GM12878 (cell line): ENCODE measurements around the gene SLC25A11. TPM values are rescaled to one million over a fixed set of nuclear protein-coding genes. Genes with fewer than 3 reads are reported as not detected.

Source experiments
- ATF7 ChIP-seq: fragments of 450-650 bp; IDR thresholded peaks from 2 replicates; pipeline ENCODE4 v1.6.1; 2016; ENCODE audit warnings: low read depth, mild to moderate bottlenecking
- BCL3 ChIP-seq: IDR thresholded peaks from 2 replicates; pipeline ENCODE4 v1.6.1; 2011; ENCODE audit warnings: borderline replicate concordance, low read depth, mild to moderate bottlenecking, moderate library complexity, low read length; ENCODE audit not compliant: insufficient read depth, poor library complexity, severe bottlenecking
- CBX5 ChIP-seq: sonication (generic); IDR thresholded peaks from 2 replicates; pipeline ENCODE4 v1.6.1; 2016; ENCODE audit warnings: low read depth, moderate library complexity, mild to moderate bottlenecking, inconsistent platforms
- CHD2 ChIP-seq: IDR thresholded peaks from 2 replicates; pipeline ENCODE4 v1.6.1; 2011; ENCODE audit warnings: low read depth, low read length, improper control_type of control experiment, borderline replicate concordance
- CREB1 ChIP-seq: IDR thresholded peaks from 2 replicates; pipeline ENCODE4 v1.6.1; 2012; ENCODE audit warnings: low read depth, mild to moderate bottlenecking, inconsistent platforms
- ELK1 ChIP-seq: IDR thresholded peaks from 2 replicates; pipeline ENCODE4 v1.6.1; 2012; ENCODE audit warnings: low read depth, low read length, improper control_type of control experiment
- ETV6 ChIP-seq, 2 experiments: fragments of 450-650 bp in 1 of 2; IDR thresholded peaks in 1 of 2; conservative IDR thresholded peaks in 1 of 2; 2 replicates each; pipeline ENCODE4 v1.6.1; 2014; ENCODE audit warnings: antibody characterized with exemption in 1 of 2, borderline replicate concordance in 1 of 2, low read depth in 1 of 2, mild to moderate bottlenecking in 1 of 2, moderate library complexity in 1 of 2
- HDAC6 ChIP-seq: fragments of 200-600 bp; sonication (generic); IDR thresholded peaks from one replicate; pipeline ENCODE4 v1.8.0; 2017; ENCODE audit warnings: antibody characterized with exemption; ENCODE audit not compliant: unreplicated experiment
- IRF5 ChIP-seq: fragments of 450-650 bp; IDR thresholded peaks from 2 replicates; pipeline ENCODE4 v1.6.1; 2017; ENCODE audit warnings: borderline replicate concordance
- JUNB ChIP-seq: IDR thresholded peaks from 2 replicates; pipeline ENCODE4 v1.6.1; 2016; ENCODE audit warnings: antibody characterized with exemption, mild to moderate bottlenecking
- MEF2A ChIP-seq: IDR thresholded peaks from 2 replicates; pipeline ENCODE4 v1.6.1; 2011; ENCODE audit warnings: low read depth, mild to moderate bottlenecking, low read length, moderate library complexity; ENCODE audit not compliant: insufficient read depth
- MYC ChIP-seq: IDR thresholded peaks from 2 replicates; pipeline ENCODE4 v1.6.1; 2011; ENCODE audit warnings: mild to moderate bottlenecking, low read length, moderate library complexity, inconsistent platforms; ENCODE audit not compliant: insufficient read depth, insufficient replicate concordance, insufficient read length, severe bottlenecking
- NBN ChIP-seq: fragments of 450-650 bp; IDR thresholded peaks from 2 replicates; pipeline ENCODE4 v1.6.1; 2016
- NR2C2 ChIP-seq: IDR thresholded peaks from 2 replicates; pipeline ENCODE4 v1.6.1; 2011; ENCODE audit warnings: borderline replicate concordance, low read depth; ENCODE audit not compliant: control insufficient read depth, insufficient read length
- PAX5 ChIP-seq: IDR thresholded peaks from 2 replicates; pipeline ENCODE4 v1.6.1; 2011; ENCODE audit warnings: low read depth, low read length, borderline replicate concordance
- PAX8 ChIP-seq: fragments of 450-650 bp; IDR thresholded peaks from 2 replicates; pipeline ENCODE4 v1.6.1; 2017; ENCODE audit warnings: mild to moderate bottlenecking, moderate library complexity
- POU2F2 ChIP-seq: IDR thresholded peaks from 3 replicates; pipeline ENCODE4 v1.6.1; 2011; ENCODE audit warnings: low read depth, mild to moderate bottlenecking, low read length, borderline replicate concordance
- SMAD5 ChIP-seq: IDR thresholded peaks from 2 replicates; pipeline ENCODE4 v1.6.1; 2016; ENCODE audit warnings: antibody characterized with exemption, low read depth
- SP1 ChIP-seq: IDR thresholded peaks from one replicate; pipeline ENCODE4 v1.6.1; 2011; ENCODE audit warnings: low read depth, low read length
- SREBF1 ChIP-seq: IDR thresholded peaks from 2 replicates; pipeline ENCODE4 v1.6.1; 2012; ENCODE audit warnings: mild to moderate bottlenecking, low read length
- TAF1 ChIP-seq: IDR thresholded peaks from 2 replicates; pipeline ENCODE4 v1.6.1; 2011; ENCODE audit warnings: mild to moderate bottlenecking, low read depth, low read length, borderline replicate concordance
- ZBTB40 ChIP-seq: fragments of 450-650 bp; IDR thresholded peaks from 2 replicates; pipeline ENCODE4 v1.6.1; 2016; ENCODE audit warnings: mild to moderate bottlenecking, moderate library complexity, borderline replicate concordance
- polyA plus RNA-seq, 11 experiments: library from polyadenylated mRNA; depleted of rRNA in 4 of 11; unstranded in 6 of 11; stranded (reverse) in 5 of 11; fragments of >200 nt; fragmentation: Nextera tagmentation in 4 of 11; fragmentation: Illumina TruSeq in 1 of 11; extraction: Ambion mirVana in 4 of 11; extraction: Trizol in 1 of 11; gene quantifications; 1 replicate in 1 of 11; 2 replicates in 10 of 11; pipeline versions ENCODE4 v1.2.1 to v1.2.3, GENCODE V29; 2011 to 2016; ENCODE audit warnings: inconsistent platforms in 2 of 11, missing spikeins in 2 of 11, low read depth in 1 of 11
- total RNA-seq, 4 experiments: library from RNA; depleted of rRNA in 3 of 4; stranded (reverse); fragments of >200 nt in 3 of 4; fragmentation: Illumina TruSeq in 1 of 4; extraction: Trizol in 1 of 4; gene quantifications; 2 replicates each; pipeline versions ENCODE4 v1.2.1 to v1.2.3, GENCODE V29; 2013 to 2021

SLC25A11 gene
- total and polyA plus RNA-seq, 10 of the 15 experiments (the other 5 are each of a cell fraction or from before 2014, with no cell fraction given): 5.8 to 142 (median 65.0) TPM

GRCh38 chr17:4947411-4948165 is 7.7 kb upstream of the SLC25A11 start (continued):
- peak; percentile 29; the same call in 1 of the 2 replicates for TF ChIP-seq ELK1
- TF ChIP-seq NBN: peak; percentile 39; the same call in 1 of the 2 replicates
- TF ChIP-seq POU2F2: peak; percentile 43; the same call in 1 of the 3 replicates
- no peak for TF ChIP-seq MYC
- peak; percentile 71; the same call in 1 of the 2 replicates for TF ChIP-seq ZBTB40
- TF ChIP-seq CHD2: 0 out of 2 replicates have a peak, but pooled peaks have one; percentile 11
- peak; percentile 21; the same call in 1 of the 2 replicates for TF ChIP-seq SMAD5
- TF ChIP-seq TAF1: peak; percentile 76
- TF ChIP-seq CREB1: no peak
- no peak for TF ChIP-seq PAX8
- no peak for TF ChIP-seq SREBF1
- no peak for TF ChIP-seq JUNB
- TF ChIP-seq SP1: no peak
- no peak for TF ChIP-seq HDAC6
- no peak for TF ChIP-seq IRF5
- no peak for TF ChIP-seq NR2C2
- peak; percentile 54 for TF ChIP-seq BCL3
- TF ChIP-seq ETV6 (conservative IDR thresholded peaks at IDR 0.05 in 1 of 2, IDR thresholded peaks at IDR 0.05 in 1 of 2; ENCODE audit: borderline replicate concordance in 1 of 2, low read depth in 1 of 2): peak in 1 of 2 experiments; percentile 87; a peak in 2 of 4 replicates
- TF ChIP-seq MEF2A: no peak
- 0 out of 2 replicates have a peak, but pooled peaks have one; percentile 40 for TF ChIP-seq PAX5
- TF ChIP-seq CBX5: no peak
- TF ChIP-seq ATF7: no peak
